A673 (cell line): ENCODE data around the gene DPYD.

Experiments used
- CTCF ChIP-seq: fragments of 300-800, 200-600 bp; sonication (generic); conservative IDR thresholded peaks from 2 replicates; pipeline ENCODE4 v1.5.1; 2017; ENCODE audit warnings: low read depth, mild to moderate bottlenecking, antibody characterized with exemption, low read length, moderate library complexity, mixed read lengths
- EZH2 ChIP-seq: fragments of 200-600 bp; sonication (generic); IDR thresholded peaks from 2 replicates; pipeline ENCODE4 v1.6.1; 2017; ENCODE audit warnings: borderline replicate concordance, low read depth, mild to moderate bottlenecking, mixed read lengths, antibody characterized with exemption, low read length; ENCODE audit not compliant: poor library complexity, severe bottlenecking

DNA sequence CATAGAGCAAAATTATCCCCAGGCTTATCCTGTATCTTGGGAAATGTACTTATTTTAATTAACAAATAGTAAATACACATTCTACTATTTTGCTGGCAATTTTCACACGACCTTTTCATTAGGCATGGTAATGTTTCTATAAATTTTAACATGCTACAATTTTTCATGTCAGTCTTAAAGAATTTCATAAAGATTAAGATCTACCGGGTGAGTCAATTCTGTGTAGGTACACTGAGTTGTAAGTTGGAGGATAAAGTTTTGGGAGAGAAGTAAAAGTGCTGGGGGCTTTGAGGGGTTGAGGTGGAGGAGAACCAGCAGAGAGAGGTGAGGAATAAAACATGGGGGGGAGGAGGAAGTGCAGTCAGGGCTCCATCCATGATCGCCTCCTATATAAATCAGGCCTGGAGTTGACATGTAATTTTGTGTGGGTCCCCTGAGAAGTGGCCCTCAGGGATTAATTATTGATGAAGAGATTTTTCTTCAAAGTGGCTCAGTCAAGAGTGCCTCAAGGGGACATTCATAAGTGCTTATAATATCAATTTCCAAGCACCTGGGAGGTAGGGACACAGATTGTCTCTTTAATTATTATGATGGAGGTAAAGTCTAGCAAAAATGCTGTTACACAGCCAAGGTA lies 7.2 kb downstream of the DPYD start:
- TF ChIP-seq CTCF (no peak), EZH2 (no peak)
